HG03108 (cell line): ENCODE measurements around the gene MBP.

Experiments
- ATAC-seq: cut with Tn5 transposase; IDR thresholded peaks from one replicate; pipeline ENCODE4 v1.9.1; 2021; ENCODE audit warnings: moderate library complexity; ENCODE audit not compliant: unreplicated experiment

MBP gene

GRCh38 chr18:77088963-77089722 is 43.4 kb downstream of the MBP start:
- no peak for ATAC-seq

GRCh38 chr18:77087393-77088141 is 45.0 kb downstream of the MBP start:
- no peak for ATAC-seq

DNA sequence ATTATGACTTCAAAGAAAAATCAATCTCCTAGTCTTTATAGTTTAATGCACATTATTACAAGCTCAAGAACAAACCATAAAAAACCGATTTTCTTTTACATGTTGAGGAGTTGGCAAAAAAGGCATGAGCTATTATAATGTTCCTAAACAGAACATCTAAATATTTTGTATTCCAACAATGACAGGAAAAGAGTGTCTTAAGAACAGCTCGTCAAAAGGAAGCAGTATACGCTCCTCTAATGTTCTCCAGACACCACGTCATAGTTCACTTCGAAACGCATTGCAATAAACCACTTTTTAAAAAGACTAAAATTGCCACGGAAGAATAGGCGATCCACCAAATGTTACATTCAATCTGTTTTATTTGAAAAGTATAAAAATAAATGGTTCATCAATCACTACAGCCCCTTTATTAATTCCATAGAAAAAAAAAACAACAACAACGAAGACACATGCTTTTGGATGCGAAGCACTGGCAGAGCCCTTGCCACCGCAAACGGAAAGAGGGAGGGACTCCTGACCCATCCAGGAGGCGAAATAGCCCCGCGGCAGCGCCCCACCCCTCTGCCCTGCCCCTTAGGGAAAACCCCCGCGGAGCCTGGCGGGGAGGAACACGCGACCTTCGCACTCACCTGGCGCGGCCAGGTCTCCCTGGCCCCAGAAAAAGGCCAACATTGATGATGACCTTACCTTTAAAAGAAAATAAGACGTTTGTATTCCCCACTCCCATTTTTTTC is 45.8 kb downstream of the MBP start:
- ATAC-seq: no peak

- no peak for ATAC-seq
Measured at GRCh38 chr18:77086034-77086433, 46.5 kb downstream of the MBP start.

GRCh38 chr18:77084688-77085035 is 47.9 kb downstream of the MBP start:
- ATAC-seq: no peak

DNA sequence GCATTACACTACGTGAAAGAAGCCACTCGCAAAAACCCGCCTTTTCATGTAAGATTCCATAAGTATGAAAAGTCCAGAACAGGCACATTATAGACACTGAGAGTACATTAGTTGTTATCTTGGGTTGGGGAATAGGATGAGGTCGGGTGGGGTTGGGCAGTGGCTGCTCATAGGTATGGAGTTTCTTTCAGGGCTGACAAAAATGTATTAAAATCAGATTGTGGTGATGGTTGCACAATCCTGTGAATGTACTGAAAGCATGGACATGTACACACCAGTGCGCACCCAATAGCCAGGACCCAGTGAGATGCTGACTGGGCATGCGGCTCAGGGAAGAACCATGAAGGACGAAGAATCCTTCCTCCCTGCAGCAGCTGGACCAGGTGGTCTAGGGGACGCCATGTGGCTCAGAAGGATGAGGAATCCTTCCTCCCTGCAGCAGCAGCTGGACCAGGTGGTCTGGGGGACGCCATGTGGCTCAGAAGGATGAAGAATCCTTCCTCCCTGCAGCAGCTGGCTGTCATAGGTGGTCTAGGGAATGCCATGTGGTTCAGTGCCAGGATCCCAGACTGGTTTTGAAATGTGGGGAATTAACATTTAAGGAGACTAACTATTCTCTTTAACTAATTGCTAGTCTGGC is 50.1 kb downstream of the MBP start:
- no peak for ATAC-seq

GRCh38 chr18:77081390-77081778 is 51.2 kb downstream of the MBP start:
- ATAC-seq: no peak

DNA sequence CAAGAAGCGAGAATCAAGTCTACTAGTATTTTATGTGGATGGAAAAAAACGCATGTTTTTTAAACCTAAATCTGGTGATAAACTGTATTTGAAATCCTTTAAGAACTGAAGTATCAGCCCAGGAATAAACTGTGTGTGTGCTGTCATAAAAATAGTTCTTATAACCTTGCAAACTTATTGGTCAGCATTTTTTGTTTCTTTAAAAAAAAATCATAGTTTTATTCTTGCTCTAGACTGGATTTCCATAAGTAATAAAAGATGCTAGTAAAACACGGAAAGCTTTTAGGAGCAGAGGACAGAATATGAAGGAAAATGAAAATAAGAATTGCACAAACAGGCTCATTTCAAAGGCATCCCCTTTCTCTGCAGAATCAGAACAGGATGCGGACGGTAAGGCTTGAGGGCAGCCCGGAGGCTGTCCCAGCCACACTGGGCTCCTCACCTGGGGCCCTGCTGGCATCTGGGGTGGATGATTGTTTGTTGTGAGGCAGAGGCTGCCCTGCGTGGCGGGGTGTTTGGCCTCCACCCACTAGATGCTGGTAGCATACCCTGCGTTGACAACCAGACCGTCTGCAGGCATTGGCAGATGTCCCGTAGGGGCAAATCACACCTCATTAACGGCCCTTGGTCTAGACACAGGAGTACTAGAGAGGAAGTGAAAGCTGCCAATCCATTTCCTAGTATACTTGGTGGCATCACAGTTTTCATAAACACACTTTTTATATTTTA is 52.5 kb downstream of the MBP start:
- ATAC-seq: peak; percentile 84

DNA sequence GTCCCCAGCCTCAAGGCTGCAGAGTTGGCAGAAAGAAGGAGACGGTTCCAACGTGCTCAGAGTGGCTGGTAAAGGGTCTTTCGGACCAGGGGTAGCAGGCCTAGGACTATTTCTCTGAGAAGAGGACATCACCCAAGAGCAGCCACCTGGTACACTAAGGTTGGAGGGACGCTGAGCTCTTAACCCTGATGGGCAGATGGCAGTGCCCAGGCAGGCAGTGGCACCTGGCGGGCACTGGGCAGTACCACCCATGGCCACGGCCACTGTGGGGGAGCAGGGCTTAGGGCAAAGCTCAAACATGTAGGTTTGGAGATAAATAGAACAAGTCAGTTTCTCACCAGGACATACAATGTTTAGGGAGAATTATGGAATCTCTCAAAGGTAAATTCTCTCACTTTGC is 53.5 kb downstream of the MBP start:
- no peak for ATAC-seq

- ATAC-seq: no peak
Measured at GRCh38 chr18:77078690-77079070, 53.9 kb downstream of the MBP start.

- ATAC-seq: no peak
Measured at GRCh38 chr18:77077941-77078689, 54.5 kb downstream of the MBP start.

- ATAC-seq: no peak
Measured at GRCh38 chr18:77077401-77077800, 55.2 kb downstream of the MBP start.

GRCh38 chr18:77076111-77076510 is 56.5 kb downstream of the MBP start:
- no peak for ATAC-seq

GRCh38 chr18:77074431-77074830 is 58.2 kb downstream of the MBP start:
- ATAC-seq: no peak

- no peak for ATAC-seq
Measured at GRCh38 chr18:77073336-77074093, 59.1 kb downstream of the MBP start.

- ATAC-seq: no peak
Measured at GRCh38 chr18:77072566-77072965, 60.0 kb downstream of the MBP start.

DNA sequence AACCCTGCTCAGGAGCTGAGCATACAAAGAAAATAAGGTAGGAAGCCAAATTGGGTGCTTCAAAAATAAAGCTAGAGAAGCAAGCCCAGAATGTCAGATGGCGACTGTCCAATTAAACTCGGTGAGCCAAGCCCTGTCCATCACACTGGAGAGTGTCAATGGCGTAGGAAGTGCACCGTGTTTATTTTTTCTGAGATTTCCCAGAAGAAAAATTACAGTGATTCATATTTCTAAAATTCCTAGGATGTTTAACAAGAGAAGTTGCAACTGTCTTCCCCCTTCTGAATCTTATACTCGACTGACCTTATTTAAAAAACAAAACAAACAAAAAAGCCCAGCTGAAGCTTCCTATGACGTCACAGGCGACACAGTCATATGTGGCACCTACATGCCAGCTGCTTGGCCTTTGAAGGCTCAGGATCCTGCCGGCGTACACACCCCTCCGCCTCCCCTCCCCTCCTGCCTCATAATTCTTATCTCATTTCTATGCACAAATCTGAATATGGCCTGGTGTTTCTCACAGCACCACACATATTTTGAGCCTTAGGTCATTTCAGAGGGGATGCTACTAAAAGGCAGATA is 60.8 kb downstream of the MBP start:
- ATAC-seq: no peak

- ATAC-seq: no peak
Measured at GRCh38 chr18:77071061-77071460, 61.5 kb downstream of the MBP start.

DNA sequence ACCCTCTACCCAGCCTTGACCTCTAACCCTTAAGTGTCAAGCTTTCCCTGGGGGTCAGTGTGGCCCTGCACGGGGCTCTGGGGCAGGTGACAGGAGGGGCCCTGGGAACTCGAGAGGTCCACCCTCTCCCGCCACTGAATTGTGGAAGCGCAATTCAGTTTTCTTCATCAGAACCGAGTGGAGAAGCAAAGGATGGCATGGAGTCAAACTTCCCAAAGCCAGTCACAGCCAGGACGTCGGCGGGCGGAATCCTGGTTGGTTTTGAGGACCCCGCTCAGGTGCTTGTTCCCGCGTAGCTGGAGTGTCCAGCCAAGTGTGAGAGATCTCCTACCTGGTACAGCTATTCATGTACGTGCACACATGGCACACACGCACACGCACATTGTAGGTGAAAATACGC is 62.0 kb downstream of the MBP start:
- no peak for ATAC-seq
